Measurements from ENCODE around the gene TOR4A.
A peak's percentile ranks its signal among the peaks of the same experiment; 100 is the strongest.

TOR4A gene

DNA sequence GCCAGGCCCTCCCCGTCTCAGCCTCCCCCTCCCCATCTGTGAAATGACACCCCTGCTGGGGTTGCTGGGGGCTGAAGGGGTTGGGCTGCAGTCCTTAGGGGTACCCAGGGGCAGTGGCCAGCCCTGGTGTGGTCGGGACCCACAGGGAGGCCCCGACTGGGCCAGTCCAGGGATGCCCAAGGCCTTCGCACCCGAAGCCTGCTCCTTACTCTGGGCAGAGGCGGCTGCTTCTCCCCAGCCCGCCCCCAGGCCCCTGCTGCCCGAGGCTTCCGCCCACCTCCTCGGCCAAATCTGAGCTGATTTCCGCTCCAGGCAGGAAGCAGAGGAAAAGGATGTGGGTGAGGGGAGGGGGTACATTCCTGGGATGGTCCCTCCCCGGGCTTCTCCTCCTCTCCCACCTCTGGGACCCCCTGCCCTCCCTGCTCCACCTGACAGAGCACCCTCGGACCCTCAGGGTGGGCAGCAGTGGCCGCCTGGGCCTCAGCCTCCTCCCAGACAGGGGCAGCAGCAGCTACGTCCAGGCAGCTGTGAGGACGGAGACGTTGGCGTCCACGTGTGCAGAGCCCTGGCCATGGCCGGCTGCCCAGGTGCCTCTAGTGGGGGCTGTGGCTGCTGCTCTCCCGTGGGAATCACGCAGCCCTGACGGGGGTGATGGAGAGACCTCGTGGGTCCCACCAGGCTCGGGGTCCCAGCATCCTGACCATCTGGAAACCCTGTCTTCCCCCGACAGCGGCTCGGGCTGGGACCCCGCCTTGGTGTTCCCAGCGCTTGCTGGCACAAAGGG, 28.7 kb downstream of the TOR4A start:
- peak; percentile 11 for DNase-seq
- H3K27me3 ChIP-seq (ENCODE audit: insufficient read depth, low read depth, severe bottlenecking) = no peaks in the 10 kb centered on the region
- peak overlapping the region; percentile 93 for H3K27ac ChIP-seq
- TF ChIP-seq CTCF (IDR thresholded peaks at IDR 0.05; ENCODE audit: low read depth, low read length) = no peak
- H3K4me3 ChIP-seq (ENCODE audit: low read depth, low read length) = no peak overlapping the region
- no peaks in the 10 kb centered on the region for H3K36me3 ChIP-seq
- no peaks in the 10 kb centered on the region for H3K9me3 ChIP-seq (ENCODE audit: severe bottlenecking)

- H3K36me3 ChIP-seq = no peaks in the 10 kb centered on the region
- no peak for DNase-seq
- no peak overlapping the region; the same call in 1 of the 2 replicates for H3K27ac ChIP-seq
- no peak for TF ChIP-seq CTCF (IDR thresholded peaks at IDR 0.05; ENCODE audit: low read depth, low read length)
- H3K4me3 ChIP-seq (ENCODE audit: low read depth, low read length) = no peak overlapping the region
- no peaks in the 10 kb centered on the region for H3K9me3 ChIP-seq (ENCODE audit: severe bottlenecking)
- H3K27me3 ChIP-seq (ENCODE audit: insufficient read depth, low read depth, severe bottlenecking) = no peaks in the 10 kb centered on the region
Observed at GRCh38 chr9:137306850-137307254, 29.3 kb downstream of the TOR4A start.

GRCh38 chr9:137307255-137308056, 29.9 kb downstream of the TOR4A start:
- peak; percentile 12 for DNase-seq

DNA sequence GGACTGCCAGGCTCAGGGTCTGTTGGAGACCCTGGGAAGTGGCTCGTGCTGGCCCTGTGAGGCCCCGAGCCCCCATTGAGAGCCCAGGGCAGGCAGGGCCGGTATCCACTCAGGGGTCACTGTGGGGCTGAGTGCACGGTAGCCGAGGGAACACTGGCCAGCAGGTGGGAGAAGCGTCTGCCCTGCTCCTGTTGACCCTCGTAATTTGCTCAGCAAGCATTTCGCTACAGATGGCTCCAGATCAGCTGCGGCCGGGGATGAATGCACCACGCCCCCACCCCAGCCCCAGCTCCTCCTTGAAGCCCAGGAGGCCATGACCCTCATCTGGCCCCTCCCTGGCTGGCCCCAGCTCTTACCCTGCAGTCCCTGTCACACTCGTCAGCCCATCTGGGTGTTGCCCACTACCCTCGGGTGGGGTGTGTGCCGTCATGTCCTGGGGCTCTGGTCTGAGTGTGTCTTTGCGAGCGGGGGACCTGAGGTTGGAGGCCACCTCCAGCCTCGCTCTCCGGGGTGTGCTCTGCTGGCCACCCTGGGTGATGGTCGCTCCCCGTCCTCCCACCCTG, 30.6 kb downstream of the TOR4A start:
- TF ChIP-seq CTCF (IDR thresholded peaks at IDR 0.05; ENCODE audit: low read depth, low read length) = peak; percentile 27; the same call in 1 of the 2 replicates
- peak; percentile 77 for DNase-seq
- H3K36me3 ChIP-seq = no peaks in the 10 kb centered on the region
- no peaks in the 10 kb centered on the region for H3K9me3 ChIP-seq (ENCODE audit: severe bottlenecking)
- H3K27ac ChIP-seq = no peak overlapping the region
- H3K4me3 ChIP-seq (ENCODE audit: low read depth, low read length) = no peak overlapping the region
- H3K27me3 ChIP-seq (ENCODE audit: insufficient read depth, low read depth, severe bottlenecking) = no peaks in the 10 kb centered on the region

More at GRCh38 chr9:137307255-137308056, 29.9 kb downstream of the TOR4A start:
- Histone ChIP-seq H3K9me3 (ENCODE audit: severe bottlenecking) (no peaks in the 10 kb centered on the region), H3K27me3 (ENCODE audit: insufficient read depth, low read depth, severe bottlenecking) (no peaks in the 10 kb centered on the region), H3K27ac (no peak overlapping the region), H3K4me3 (ENCODE audit: low read depth, low read length) (no peak overlapping the region), H3K36me3 (no peaks in the 10 kb centered on the region)
- no peak for TF ChIP-seq CTCF (IDR thresholded peaks at IDR 0.05; ENCODE audit: low read depth, low read length)

DNA sequence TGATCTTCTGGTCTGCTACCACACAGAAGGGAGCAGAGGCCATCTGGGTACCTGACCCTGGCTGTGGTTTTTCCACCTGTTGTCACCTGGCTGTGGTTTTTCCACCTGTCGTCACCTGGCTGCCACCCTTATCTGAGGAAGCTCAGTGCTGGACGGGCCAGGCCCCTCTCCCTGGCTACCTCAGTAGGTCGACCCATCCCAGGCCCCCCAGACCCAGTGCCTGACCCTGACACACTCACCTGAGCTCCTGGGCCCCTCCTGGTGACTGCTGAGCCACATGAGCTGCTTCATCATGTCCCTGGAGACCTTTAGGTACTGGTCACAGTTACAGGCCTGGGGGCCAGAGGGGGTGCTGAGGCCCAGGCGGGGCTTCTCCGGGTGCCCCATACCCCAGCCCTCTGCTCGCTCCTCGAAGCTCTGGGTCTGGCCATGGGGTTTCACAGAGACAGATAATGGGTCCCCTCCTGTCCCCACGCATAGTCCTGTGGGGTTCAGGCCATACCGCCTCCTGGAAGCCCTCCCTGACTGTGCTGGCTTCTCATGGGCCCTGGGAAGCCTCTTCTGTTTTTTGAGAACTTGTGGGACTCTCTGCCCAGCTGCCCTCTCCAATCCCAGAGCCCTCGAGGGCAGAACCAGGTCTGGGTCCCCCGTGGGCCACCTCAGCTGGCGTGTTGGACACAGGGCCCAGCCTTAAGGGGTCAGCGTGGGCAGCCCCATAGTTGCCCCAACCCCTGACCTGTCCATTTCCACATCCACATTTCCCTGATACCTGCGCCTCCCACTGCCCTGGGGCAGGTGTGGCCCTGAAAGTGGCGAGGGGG, 32.1 kb downstream of the TOR4A start:
- DNase-seq = no peak
- H3K4me3 ChIP-seq (ENCODE audit: low read depth, low read length) = no peak overlapping the region
- H3K27me3 ChIP-seq (ENCODE audit: insufficient read depth, low read depth, severe bottlenecking) = no peaks in the 10 kb centered on the region
- no peak for TF ChIP-seq CTCF (IDR thresholded peaks at IDR 0.05; ENCODE audit: low read depth, low read length)
- H3K27ac ChIP-seq = no peak overlapping the region
- H3K36me3 ChIP-seq = no peaks in the 10 kb centered on the region
- H3K9me3 ChIP-seq (ENCODE audit: severe bottlenecking) = no peaks in the 10 kb centered on the region

Data from WERI-Rb-1 (cell line).